OCI-LY1 (cell line): ENCODE measurements around the gene SMYD3.

Experiments used
- H2AFZ ChIP-seq: fragments of 200-600 bp; sonication (generic), shearing (Covaris generic); 2 replicates; pipeline ENCODE4 v1.6.0; 2014; ENCODE audit warnings: antibody characterized with exemption, mild to moderate bottlenecking, low read length
- H3F3A ChIP-seq: fragments of 200-600 bp; sonication (generic), shearing (Covaris generic); 2 replicates; pipeline ENCODE4 v1.6.0; 2014; ENCODE audit warnings: mild to moderate bottlenecking, antibody characterized with exemption, low read length, moderate library complexity; ENCODE audit not compliant: insufficient read depth
- H3K27ac ChIP-seq: fragments of 200-600 bp; sonication (generic); 2 replicates; pipeline ENCODE4 v1.5.1; 2014; ENCODE audit warnings: low read length, mixed run types, mild to moderate bottlenecking, low read depth; ENCODE audit not compliant: poor library complexity, severe bottlenecking
- H3K27me3 ChIP-seq: fragments of 200-600 bp; sonication (generic); 2 replicates; pipeline ENCODE4 v1.6.0; 2014; ENCODE audit warnings: antibody characterized with exemption, mild to moderate bottlenecking, low read length, moderate library complexity; ENCODE audit not compliant: insufficient read depth
- H3K36me3 ChIP-seq: fragments of 200-600 bp; sonication (generic); 2 replicates; pipeline ENCODE4 v1.6.1; 2014; ENCODE audit warnings: mild to moderate bottlenecking, antibody characterized with exemption, low read length, moderate library complexity, mixed read lengths; ENCODE audit not compliant: insufficient read depth
- H3K4me1 ChIP-seq: fragments of 200-600 bp; sonication (generic); 2 replicates; pipeline ENCODE4 v1.5.1; 2014; ENCODE audit warnings: mild to moderate bottlenecking, low read length, moderate library complexity; ENCODE audit not compliant: insufficient read depth, severe bottlenecking
- H3K4me2 ChIP-seq: fragments of 200-600 bp; sonication (generic), shearing (Covaris generic); 2 replicates; pipeline ENCODE4 v1.6.1; 2014; ENCODE audit warnings: low read length
- H3K4me3 ChIP-seq: fragments of 200-600 bp; sonication (generic); 2 replicates; pipeline ENCODE4 v1.5.1; 2014; ENCODE audit warnings: low read length, low read depth, mild to moderate bottlenecking, mixed read lengths; ENCODE audit not compliant: poor library complexity, severe bottlenecking
- H3K79me2 ChIP-seq: fragments of 200-600 bp; shearing (Covaris generic); 2 replicates; pipeline ENCODE4 v1.6.1; 2016; ENCODE audit warnings: mixed run types, low read length, mixed read lengths; ENCODE audit not compliant: insufficient read depth
- H3K9ac ChIP-seq: fragments of 200-600 bp; sonication (generic), shearing (Covaris generic); 2 replicates; pipeline ENCODE4 v1.6.1; 2014; ENCODE audit warnings: mild to moderate bottlenecking, low read length, mixed read lengths
- H3K9me2 ChIP-seq: fragments of 200-600 bp; sonication (generic), shearing (Covaris generic); 2 replicates; pipeline ENCODE4 v1.6.1; 2014; ENCODE audit warnings: low read depth, mild to moderate bottlenecking, low read length, mixed read lengths
- H3K9me3 ChIP-seq: fragments of 200-600 bp; shearing (Covaris generic); 2 replicates; pipeline ENCODE4 v1.6.1; 2014; ENCODE audit warnings: low read length, mixed read lengths
- H4K20me1 ChIP-seq: fragments of 200-600 bp; sonication (generic), shearing (Covaris generic); 2 replicates; pipeline ENCODE4 v1.6.0; 2016; ENCODE audit warnings: mild to moderate bottlenecking, low read length; ENCODE audit not compliant: insufficient read depth
- EZH2 ChIP-seq: fragments of 200-600 bp; sonication (generic), shearing (Covaris generic); IDR thresholded peaks from 2 replicates; pipeline ENCODE4 v1.8.0; 2017; ENCODE audit warnings: borderline replicate concordance, mixed run types, mild to moderate bottlenecking, antibody characterized with exemption, low read length, moderate library complexity, mixed read lengths
- TF ChIP-seq, protein P1 (sequence below): fragments of 200-600 bp; sonication (generic), shearing (Covaris generic); IDR thresholded peaks from 2 replicates; pipeline ENCODE4 v1.5.1; 2017; ENCODE audit warnings: mild to moderate bottlenecking, antibody characterized with exemption, low read length, moderate library complexity, mixed read lengths

The SMYD3 gene

DNA sequence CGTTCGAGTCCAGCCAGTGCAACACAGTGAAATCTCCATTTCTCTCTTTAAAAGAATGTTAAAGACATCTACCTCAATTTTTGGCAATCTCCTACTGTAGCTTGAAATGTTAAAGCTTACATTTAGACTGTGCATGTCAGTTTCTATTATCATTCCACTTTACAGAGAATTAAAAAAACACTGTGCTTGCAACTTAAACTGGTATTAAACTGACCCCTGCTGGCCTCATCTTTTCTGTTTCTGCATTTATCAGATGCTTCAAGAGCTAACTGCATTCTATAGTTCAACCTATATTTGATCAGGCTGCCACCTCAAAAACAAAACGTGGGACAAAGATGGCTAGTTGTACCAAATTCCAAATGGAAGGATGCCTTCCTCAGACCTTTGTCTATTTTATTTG is 226.5 kb downstream of the SMYD3 start:
- TF ChIP-seq, protein P1, sequence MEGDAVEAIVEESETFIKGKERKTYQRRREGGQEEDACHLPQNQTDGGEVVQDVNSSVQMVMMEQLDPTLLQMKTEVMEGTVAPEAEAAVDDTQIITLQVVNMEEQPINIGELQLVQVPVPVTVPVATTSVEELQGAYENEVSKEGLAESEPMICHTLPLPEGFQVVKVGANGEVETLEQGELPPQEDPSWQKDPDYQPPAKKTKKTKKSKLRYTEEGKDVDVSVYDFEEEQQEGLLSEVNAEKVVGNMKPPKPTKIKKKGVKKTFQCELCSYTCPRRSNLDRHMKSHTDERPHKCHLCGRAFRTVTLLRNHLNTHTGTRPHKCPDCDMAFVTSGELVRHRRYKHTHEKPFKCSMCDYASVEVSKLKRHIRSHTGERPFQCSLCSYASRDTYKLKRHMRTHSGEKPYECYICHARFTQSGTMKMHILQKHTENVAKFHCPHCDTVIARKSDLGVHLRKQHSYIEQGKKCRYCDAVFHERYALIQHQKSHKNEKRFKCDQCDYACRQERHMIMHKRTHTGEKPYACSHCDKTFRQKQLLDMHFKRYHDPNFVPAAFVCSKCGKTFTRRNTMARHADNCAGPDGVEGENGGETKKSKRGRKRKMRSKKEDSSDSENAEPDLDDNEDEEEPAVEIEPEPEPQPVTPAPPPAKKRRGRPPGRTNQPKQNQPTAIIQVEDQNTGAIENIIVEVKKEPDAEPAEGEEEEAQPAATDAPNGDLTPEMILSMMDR = peak; percentile 46; the same call in 1 of the 2 replicates
- TF ChIP-seq EZH2 = no peak
- Histone ChIP-seq H3K79me2 (no peaks in the 10 kb centered on the region), H3K4me2 (no peak overlapping the region), H3K4me1 (peaks cover 7% of the 10 kb centered on the region), H3K9me2 (no peaks in the 10 kb centered on the region), H3K9me3 (no peaks in the 10 kb centered on the region), H3K9ac (no peak overlapping the region), H2AFZ (no peak overlapping the region), H3K36me3 (no peaks in the 10 kb centered on the region), H3K27me3 (no peaks in the 10 kb centered on the region), H4K20me1 (no peaks in the 10 kb centered on the region), H3F3A (no peaks in the 10 kb centered on the region), H3K27ac (no peak overlapping the region), H3K4me3 (no peak overlapping the region)

DNA sequence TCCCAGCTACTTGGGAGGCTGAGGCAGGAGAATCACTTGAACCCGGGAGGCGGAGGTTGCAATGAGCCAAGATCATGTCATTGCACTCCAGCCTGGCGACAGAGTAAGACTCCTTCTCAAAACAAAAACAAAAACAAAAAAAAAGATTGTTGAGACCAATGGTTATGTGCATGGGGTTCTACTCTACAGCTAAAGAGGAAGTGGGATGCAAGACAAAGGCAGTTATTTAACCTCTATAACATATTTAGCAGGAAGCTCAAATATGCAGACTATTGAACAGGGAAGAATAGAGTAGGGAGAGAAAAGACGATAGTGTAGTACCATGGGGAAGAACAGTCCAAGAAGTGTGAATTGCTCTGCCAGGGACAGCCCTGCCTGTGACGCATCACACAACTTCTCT is 227.7 kb downstream of the SMYD3 start:
- TF ChIP-seq, protein P1 = no peak
- no peaks in the 10 kb centered on the region for H3F3A ChIP-seq
- H2AFZ ChIP-seq = no peak overlapping the region
- H3K9ac ChIP-seq = no peak overlapping the region
- no peak overlapping the region for H3K4me3 ChIP-seq
- no peaks in the 10 kb centered on the region for H3K27me3 ChIP-seq
- H3K36me3 ChIP-seq = no peaks in the 10 kb centered on the region
- no peaks in the 10 kb centered on the region for H3K79me2 ChIP-seq
- H4K20me1 ChIP-seq = no peaks in the 10 kb centered on the region
- no peak overlapping the region for H3K27ac ChIP-seq
- peaks cover 7% of the 10 kb centered on the region for H3K4me1 ChIP-seq
- no peaks in the 10 kb centered on the region for H3K9me2 ChIP-seq
- no peaks in the 10 kb centered on the region for H3K9me3 ChIP-seq
- H3K4me2 ChIP-seq = no peak overlapping the region

DNA sequence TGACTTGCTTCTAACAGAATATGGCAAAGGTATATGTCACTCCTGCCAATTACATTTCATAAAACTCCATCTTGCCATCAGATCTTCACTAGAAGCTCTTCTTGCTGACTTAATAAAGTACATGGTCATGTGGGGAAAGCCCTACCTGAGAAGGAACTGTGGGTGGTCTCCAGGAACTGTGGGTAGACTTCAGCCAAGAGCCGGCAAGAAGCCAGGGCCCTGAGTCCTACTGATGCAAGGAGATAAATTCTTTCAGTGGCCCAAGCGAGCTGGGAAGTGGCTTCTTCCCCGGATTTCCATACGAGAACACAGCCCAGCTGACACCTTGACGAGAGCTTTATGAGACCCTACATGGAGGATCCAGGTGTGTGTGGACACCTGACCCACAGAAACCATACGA is 228.7 kb downstream of the SMYD3 start:
- H3K4me2 ChIP-seq = no peak overlapping the region
- no peaks in the 10 kb centered on the region for H3K4me1 ChIP-seq
- no peak overlapping the region for H3K4me3 ChIP-seq
- no peak for TF ChIP-seq EZH2
- TF ChIP-seq, protein P1 = no peak
- no peaks in the 10 kb centered on the region for H3K79me2 ChIP-seq
- H3K36me3 ChIP-seq = no peaks in the 10 kb centered on the region
- no peaks in the 10 kb centered on the region for H3F3A ChIP-seq
- no peak overlapping the region for H3K27ac ChIP-seq
- H3K9me3 ChIP-seq = no peaks in the 10 kb centered on the region
- no peak overlapping the region for H3K9ac ChIP-seq
- H4K20me1 ChIP-seq = no peaks in the 10 kb centered on the region
- H3K9me2 ChIP-seq = no peaks in the 10 kb centered on the region
- no peak overlapping the region for H2AFZ ChIP-seq
- H3K27me3 ChIP-seq = no peaks in the 10 kb centered on the region
